ENCODE measurements around the gene CNBD2.
A peak's percentile ranks its signal among the peaks of the same experiment; 100 is the strongest.
"Not testable (repeated sequence)": the region's sequence is repeated elsewhere in the genome, so short reads cannot be mapped to it uniquely, and the experiment has no call there.

CNBD2 gene

DNA sequence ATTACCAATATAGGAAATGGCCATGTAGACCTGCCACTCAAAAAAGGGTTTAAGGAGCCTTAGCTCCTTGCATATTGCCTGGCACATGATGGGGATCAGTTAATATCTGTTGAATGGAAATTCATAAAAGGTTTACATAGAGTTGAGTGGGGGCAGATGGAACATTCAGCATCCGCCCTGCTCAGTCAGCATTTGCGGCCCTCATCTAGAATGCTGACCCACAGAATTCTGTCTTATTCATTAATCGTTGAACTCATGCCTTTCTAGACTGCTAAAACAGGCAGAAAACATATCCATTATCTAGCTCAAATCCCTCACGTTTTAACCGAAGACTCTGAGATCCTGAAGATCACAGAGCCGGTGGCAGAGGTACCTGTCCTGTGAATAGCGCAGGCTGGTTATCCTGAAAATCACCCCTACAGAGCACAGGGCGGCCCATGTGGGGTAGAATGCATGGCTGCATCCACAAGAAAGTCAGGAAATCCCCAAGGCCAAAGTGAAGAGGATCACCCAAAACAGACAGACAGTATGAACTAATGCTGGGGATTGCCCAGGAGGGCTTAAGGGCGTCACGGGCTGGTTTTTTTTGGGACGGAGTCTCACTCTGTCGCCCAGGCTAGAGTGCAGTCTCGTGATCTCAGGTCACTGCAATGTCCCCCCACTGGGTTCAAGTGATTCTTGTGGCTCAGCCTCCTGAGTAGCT is 59.9 kb downstream of the CNBD2 start:
- no peak for DNase-seq

DNA sequence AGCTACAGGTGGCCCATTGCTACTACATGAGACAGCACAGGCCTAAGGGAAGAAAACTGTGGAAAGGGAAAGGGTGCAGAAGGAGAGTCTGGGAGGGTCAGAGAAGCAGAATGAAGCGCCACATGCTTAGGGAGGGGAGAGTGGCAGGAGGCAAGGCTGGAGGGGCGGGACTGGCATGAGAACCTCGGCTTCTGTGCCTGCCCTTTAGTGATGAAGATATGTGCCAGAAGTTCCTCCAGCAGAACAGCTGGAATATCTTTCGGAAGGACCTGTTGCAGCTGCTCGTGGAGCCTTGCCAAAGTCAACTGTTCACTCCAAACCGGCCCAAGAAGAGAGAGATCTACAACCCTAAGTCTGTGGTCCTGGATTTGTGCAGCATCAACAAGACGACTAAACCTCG is 61.8 kb downstream of the CNBD2 start:
- DNase-seq: no peak

DNA sequence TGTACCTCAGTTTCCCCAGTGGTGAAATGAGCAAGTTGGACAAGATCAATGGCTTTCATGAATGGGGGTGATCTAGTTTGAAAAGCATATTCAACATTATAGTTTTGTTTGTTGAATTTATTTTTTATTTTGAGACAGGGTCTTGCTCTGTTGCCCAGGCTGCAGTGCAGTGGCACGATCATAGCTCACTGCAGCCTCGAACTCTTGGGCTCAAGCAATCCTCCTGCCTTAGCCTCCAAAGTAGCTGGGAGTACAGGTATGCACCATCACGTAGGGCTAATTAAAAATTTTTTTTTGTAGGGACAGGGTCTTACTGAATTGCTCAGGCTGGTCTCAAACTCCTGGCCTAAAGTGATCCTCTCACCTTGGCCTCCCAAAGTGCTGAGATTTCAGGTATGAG is 63.4 kb downstream of the CNBD2 start:
- no peak for DNase-seq

DNA sequence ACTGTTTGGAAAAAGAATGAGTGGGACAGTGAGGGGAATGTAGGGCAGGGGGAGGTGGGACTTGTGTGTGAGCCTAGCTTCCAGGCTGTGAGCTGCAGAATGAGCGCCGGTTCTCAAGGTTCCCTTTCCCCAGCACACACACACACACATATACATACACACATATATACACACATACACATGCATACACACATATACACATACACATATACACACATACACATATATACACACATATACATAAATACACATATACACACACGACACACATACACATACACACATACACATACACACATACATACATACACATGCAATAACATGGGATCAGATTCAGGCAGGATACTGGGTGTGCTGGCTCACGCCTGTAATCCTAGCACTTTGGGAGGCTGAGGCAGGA is 66.5 kb downstream of the CNBD2 start:
- DNase-seq: no peak

DNA sequence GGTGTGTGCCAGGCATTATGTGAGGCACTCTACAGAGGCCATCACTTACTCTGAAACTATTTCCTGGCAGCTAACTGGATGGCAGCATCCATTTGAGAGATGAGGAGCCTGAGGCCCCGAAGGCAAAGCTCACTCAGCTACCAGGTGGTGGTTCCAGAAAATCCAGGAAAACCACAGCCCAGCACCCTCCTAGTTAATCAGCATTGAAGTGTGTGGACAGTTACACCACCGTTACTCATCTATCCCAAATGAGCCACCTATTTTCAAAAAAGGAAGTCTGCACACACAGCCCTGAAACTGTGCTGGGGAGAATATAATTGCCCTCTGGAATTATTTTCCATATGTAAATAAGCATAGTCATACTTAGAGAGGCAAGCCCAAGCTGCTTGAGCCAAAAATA is 67.4 kb downstream of the CNBD2 start:
- DNase-seq: no peak

- no peak for DNase-seq
Measured at GRCh38 chr20:36036688-36037087, 68.3 kb downstream of the CNBD2 start.

DNA sequence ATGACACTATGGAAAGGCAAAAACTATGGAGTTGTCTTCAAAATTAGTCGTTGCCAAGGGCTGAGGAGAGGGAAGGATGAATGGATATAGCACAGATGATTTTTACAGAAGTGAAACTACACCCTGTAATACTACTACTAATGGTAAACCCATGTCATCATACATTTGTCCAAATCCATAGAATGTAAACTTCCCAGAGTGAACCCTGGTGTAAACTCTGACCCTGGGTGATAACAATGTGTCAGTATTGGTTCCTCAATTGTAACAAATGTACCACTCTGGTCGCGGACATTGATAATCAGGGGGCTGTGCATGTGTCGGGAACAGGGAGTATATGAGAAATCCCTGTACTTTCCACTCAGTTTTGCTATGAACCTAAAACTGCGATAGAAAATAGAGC is 72.2 kb downstream of the CNBD2 start:
- no peak for DNase-seq

GRCh38 chr20:36043441-36043840 is 75.1 kb downstream of the CNBD2 start:
- no peak for DNase-seq

DNA sequence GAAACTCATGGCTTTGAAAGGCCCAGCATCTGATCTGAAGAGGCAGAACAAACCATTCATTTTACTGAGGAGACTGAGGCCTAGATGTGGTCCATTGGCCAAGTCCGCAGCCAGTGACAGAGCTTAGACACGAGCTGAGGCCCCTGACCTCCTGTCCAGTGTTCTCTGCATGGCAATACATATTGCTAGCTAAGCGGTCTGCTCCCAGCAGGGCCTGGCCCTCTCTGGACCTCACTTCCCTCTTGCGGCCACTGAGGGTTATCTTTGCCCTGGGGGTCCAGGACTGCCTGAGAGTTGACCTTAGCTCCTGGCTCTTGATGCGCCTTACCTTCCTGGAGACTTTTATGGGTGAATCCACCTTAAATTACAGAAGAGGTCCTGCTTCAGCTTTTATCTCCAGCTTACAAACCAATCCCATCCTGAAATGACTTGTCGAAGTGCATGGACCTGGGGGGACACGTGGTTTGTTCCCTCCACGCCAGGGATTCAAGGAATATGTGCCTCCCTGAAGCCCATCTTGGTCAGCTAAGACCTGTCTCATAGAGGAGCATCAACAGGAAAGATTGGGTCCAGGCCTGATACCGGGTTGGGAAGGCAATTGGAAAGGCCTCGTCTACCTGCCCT is 75.6 kb downstream of the CNBD2 start:
- no peak for DNase-seq

DNA sequence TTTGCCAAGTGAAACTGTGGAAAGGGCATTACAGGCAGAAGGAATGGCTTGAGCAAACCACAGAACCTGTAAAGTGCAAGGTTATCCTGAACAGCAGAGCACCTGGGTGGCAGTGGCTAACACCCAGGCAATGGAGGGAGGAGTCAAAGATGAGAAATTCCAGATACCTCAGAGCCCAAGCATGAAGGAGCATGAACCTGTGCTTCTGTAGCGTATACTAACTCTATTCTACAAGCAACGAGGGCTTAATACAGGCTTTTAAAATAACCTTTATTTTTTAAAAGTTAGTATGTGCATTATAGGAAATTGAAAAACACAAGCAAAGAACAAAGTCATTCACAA is 77.0 kb downstream of the CNBD2 start:
- no peak for DNase-seq

GRCh38 chr20:36046073-36046798 is 77.8 kb downstream of the CNBD2 start:
- DNase-seq: not testable (repeated sequence)

- not testable (repeated sequence) for DNase-seq
Measured at GRCh38 chr20:36049408-36049807, 81.0 kb downstream of the CNBD2 start.

DNA sequence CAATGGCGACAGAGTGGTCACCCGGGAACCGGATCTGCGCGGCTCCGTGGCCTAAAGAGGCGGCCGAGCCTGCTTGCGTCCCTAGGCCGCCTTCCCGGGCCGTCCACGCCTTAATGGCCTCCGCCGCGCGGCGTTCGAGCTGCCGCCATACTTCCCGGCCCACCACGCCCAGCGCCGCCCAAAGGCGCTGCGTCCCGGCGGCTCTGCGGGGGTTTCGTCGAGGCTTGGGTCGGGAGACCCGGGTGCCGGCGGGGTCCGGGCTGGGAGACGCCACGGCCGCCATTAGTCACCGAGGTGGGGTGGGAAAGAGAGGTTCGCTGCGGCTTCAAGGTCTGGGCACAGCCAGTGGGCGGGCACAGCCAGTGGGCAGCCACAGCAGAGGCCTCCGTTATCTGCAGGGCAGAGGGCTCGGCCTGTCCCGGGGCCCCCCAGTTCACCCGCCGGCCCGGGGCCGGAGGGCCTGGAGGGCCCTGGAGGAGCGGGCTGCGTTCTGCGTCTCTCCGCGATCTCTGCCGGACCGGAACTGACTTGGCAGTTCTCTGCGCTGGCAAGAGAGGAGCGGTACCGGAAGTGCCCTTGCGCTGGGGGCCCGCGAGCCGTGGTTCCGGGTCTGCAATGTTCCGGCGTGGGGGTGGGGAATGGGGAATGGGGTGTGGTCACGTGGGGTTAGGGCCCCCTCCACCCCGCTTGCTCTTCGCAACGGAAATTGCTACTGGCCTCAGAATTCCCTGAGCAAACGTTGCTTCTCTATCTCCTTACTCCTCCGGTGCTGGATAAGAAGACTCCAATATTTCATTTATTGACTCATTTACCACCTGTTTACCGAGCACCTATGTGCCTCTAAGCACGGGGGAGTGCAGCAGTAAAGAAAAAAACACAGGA is 82.3 kb downstream of the CNBD2 start:
- peak; percentile 74 for DNase-seq

DNA sequence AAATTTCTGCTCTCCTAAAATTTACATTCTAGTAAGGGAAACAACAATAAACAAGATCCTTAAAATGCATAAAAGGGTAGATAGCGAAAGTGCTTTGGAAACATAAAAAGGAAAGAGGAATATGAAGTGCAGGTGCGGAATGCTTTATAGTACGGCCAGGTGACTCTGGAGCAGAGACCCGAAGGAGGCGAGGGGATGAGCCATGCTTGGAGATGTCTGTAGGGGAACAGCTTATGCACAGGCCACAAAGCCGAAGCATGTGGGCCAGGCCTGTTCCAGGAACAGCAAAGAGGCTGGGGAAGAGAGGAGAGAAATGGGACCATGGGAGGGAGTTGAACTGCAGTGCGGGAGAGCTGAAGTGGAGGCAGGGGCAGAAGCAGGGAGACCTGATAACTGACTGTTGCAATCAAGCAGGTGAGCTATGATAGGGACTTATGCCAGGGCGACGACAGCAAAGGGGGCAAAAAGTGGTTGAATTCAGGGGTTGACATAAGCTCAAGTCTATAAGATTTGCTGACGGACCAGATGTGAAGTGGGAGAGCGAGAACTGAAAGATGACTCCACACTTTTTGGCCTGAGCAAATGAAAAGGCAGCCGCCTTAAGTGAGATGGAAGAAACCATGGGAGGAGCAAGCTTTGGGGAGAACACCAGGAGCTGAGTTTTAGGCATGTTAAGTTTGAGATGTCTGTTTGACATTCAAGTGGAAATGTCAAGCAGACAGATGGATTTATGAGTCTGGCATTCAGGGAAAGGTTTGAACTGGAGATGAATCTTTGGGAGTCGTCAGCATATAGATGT is 83.1 kb downstream of the CNBD2 start:
- no peak for DNase-seq

- DNase-seq: no peak
Measured at GRCh38 chr20:36052117-36052513, 83.7 kb downstream of the CNBD2 start.

- DNase-seq: not testable (repeated sequence)
Measured at GRCh38 chr20:36053863-36054518, 85.6 kb downstream of the CNBD2 start.

DNA sequence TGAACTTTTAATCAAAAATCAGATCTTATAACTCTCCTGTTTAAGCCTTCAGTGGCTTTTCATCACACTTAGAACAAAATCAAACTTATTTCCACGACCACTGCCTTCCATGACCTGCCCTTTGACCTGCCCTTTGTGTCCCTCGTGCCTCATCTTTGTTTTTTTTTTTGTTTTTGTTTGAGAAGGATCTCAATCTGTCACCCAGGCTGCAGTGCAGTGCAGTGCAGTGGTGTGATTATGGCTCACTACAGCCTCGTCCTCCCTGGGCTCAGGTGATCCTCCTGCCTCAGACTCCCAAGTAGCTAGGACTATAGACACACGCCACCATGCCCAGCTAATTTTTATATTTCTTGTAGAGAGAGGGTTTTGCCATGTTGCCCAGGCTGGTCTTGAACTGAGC is 86.8 kb downstream of the CNBD2 start:
- DNase-seq: no peak

- DNase-seq: no peak
Measured at GRCh38 chr20:36060676-36061075, 92.3 kb downstream of the CNBD2 start.

DNA sequence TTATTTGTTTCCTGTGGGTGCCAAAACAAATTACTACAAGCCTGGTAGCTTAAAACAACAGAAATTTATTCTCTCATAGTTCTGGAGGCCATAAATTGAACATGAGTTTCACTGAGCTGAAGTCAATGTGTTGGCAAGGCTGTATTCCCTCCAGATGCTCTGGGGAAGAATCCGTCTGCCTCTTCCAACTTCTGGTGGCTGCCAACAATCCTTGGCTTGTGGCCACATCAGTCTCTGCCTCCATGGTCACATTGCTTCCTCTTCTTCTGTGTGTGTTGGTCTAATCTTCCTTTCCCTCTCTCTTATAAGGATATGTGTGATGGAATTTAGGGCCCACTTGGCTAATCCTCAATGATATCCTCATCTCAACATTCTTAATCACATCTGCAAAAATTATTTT is 93.4 kb downstream of the CNBD2 start:
- DNase-seq: no peak

DNA sequence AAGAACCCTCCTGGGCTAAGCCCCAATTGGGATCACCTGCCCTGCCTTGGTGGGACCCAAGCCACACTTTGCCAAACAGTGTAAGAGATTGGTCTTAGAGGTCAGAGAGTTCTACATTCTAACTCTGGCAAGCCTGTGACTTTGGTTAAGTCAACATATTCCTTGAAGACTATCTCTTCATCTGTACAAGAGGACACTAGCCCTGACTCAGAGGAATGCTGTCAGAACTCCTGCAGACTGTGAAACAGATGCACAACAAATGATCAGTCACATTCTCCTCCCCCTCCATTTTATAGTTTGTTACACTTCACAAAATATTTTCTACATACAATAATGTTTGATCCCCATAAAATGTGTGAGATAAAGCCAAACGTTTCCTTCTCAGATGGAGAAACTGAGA is 94.4 kb downstream of the CNBD2 start:
- DNase-seq: no peak

- no peak for DNase-seq
Measured at GRCh38 chr20:36063916-36064657, 95.7 kb downstream of the CNBD2 start.

All from NCI-H2029 treated with DMSO at 0.1 percent for 48 hours (cell line).